ENCODE data around the gene CHMP1B. TPM values are rescaled to one million over a fixed set of nuclear protein-coding genes. Genes with fewer than 3 reads are reported as not detected.

Gene CHMP1B
- polyA plus RNA-seq, 1 donor from 2014 or later = 106 TPM

DNA sequence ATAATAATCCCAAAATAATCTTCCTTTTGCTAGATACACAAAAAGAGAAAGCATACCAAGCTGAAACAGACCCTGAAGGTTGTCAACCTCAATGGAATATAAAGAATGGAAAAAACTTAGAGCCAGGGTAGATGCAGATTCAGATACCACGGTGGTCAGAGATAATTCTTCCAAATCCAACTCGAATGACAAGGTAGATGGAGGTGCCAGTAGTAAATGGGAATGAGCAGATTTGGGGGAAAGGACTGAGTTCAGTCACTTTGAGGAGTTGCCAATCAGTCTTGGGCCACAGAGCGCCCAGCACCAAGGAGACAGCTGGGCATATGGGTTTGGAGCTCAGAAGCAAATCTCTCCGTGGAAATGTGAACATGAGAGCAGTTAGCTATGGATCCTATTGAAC lies 3.4 kb upstream of the CHMP1B start:
- Histone ChIP-seq H4K20me1 (ENCODE audit: insufficient read depth) (no peaks in the 10 kb centered on the region), H3K9me2 (ENCODE audit: insufficient read depth, low read length) (no peaks in the 10 kb centered on the region), H3K9me3 (ENCODE audit: low read length) (no peaks in the 10 kb centered on the region), H3K4me2 (ENCODE audit: low read length) (no peak overlapping the region), H3F3A (ENCODE audit: insufficient read depth, low read length, poor library complexity, severe bottlenecking) (no peaks in the 10 kb centered on the region), H3K36me3 (ENCODE audit: insufficient read depth, low read length) (no peaks in the 10 kb centered on the region), H3K27ac (ENCODE audit: low read length) (no peak overlapping the region), H2AFZ (ENCODE audit: low read depth, low read length) (no peak overlapping the region), H3K27me3 (ENCODE audit: insufficient read depth, low read depth, low read length) (no peaks in the 10 kb centered on the region), H3K4me3 (ENCODE audit: low read length) (no peak overlapping the region), H3K79me2 (replicated peaks; ENCODE audit: insufficient read depth, low read length) (peaks cover 15% of the 10 kb centered on the region), H3K9ac (ENCODE audit: low read length) (no peak overlapping the region)
- TF ChIP-seq MXI1 (conservative IDR thresholded peaks at IDR 0.05; ENCODE audit: poor library complexity, severe bottlenecking) = no peak
- TF ChIP-seq, protein P1, sequence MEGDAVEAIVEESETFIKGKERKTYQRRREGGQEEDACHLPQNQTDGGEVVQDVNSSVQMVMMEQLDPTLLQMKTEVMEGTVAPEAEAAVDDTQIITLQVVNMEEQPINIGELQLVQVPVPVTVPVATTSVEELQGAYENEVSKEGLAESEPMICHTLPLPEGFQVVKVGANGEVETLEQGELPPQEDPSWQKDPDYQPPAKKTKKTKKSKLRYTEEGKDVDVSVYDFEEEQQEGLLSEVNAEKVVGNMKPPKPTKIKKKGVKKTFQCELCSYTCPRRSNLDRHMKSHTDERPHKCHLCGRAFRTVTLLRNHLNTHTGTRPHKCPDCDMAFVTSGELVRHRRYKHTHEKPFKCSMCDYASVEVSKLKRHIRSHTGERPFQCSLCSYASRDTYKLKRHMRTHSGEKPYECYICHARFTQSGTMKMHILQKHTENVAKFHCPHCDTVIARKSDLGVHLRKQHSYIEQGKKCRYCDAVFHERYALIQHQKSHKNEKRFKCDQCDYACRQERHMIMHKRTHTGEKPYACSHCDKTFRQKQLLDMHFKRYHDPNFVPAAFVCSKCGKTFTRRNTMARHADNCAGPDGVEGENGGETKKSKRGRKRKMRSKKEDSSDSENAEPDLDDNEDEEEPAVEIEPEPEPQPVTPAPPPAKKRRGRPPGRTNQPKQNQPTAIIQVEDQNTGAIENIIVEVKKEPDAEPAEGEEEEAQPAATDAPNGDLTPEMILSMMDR (IDR thresholded peaks at IDR 0.05; ENCODE audit: poor library complexity, severe bottlenecking) = no peak
- no peak for TF ChIP-seq EZH2 (IDR thresholded peaks at IDR 0.05; ENCODE audit: borderline replicate concordance, insufficient read depth, low read length, poor library complexity, severe bottlenecking)
- no peak for TF ChIP-seq RAD21 (conservative IDR thresholded peaks at IDR 0.05)
- no peak for TF ChIP-seq SMC3 (conservative IDR thresholded peaks at IDR 0.05; ENCODE audit: poor library complexity)
- TF ChIP-seq, protein P2, sequence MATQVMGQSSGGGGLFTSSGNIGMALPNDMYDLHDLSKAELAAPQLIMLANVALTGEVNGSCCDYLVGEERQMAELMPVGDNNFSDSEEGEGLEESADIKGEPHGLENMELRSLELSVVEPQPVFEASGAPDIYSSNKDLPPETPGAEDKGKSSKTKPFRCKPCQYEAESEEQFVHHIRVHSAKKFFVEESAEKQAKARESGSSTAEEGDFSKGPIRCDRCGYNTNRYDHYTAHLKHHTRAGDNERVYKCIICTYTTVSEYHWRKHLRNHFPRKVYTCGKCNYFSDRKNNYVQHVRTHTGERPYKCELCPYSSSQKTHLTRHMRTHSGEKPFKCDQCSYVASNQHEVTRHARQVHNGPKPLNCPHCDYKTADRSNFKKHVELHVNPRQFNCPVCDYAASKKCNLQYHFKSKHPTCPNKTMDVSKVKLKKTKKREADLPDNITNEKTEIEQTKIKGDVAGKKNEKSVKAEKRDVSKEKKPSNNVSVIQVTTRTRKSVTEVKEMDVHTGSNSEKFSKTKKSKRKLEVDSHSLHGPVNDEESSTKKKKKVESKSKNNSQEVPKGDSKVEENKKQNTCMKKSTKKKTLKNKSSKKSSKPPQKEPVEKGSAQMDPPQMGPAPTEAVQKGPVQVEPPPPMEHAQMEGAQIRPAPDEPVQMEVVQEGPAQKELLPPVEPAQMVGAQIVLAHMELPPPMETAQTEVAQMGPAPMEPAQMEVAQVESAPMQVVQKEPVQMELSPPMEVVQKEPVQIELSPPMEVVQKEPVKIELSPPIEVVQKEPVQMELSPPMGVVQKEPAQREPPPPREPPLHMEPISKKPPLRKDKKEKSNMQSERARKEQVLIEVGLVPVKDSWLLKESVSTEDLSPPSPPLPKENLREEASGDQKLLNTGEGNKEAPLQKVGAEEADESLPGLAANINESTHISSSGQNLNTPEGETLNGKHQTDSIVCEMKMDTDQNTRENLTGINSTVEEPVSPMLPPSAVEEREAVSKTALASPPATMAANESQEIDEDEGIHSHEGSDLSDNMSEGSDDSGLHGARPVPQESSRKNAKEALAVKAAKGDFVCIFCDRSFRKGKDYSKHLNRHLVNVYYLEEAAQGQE (IDR thresholded peaks at IDR 0.05; ENCODE audit: borderline replicate concordance) = no peak
- TF ChIP-seq EP300 (conservative IDR thresholded peaks at IDR 0.05; ENCODE audit: poor library complexity, severe bottlenecking) = no peak
- no peak for TF ChIP-seq POLR2AphosphoS5 (IDR thresholded peaks at IDR 0.05)
- TF ChIP-seq TAF1 (IDR thresholded peaks at IDR 0.05; ENCODE audit: low read depth) = no peak

DNA sequence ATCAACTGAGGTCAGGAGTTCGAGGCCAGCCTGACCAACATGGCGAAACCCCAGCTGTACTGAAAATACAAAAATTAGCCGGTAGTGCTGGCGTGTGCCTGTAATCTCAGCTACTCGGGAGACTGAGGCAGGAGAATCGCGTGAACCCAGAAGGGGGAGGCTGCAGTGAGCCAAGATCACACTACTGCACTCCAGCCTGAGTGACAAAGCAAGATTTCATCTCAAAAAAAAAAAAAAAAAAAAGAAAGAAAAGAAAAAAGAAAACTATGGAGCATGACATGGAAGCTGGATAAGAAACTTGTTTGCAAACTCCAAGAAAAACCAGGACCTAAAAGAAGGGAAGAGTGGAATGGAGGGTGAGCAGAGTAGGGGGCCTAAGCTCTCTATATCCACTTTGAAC lies 1.9 kb upstream of the CHMP1B start:
- no peak overlapping the region for H3K9ac ChIP-seq (ENCODE audit: low read length)
- H3K4me3 ChIP-seq (ENCODE audit: low read length) = no peak overlapping the region
- no peaks in the 10 kb centered on the region for H3K36me3 ChIP-seq (ENCODE audit: insufficient read depth, low read length)
- peaks cover 24% of the 10 kb centered on the region for H3K79me2 ChIP-seq (replicated peaks; ENCODE audit: insufficient read depth, low read length)
- H2AFZ ChIP-seq (ENCODE audit: low read depth, low read length) = no peak overlapping the region
- H3K27me3 ChIP-seq (ENCODE audit: insufficient read depth, low read depth, low read length) = no peaks in the 10 kb centered on the region
- H3K9me3 ChIP-seq (ENCODE audit: low read length) = no peaks in the 10 kb centered on the region
- TF ChIP-seq TAF1 (IDR thresholded peaks at IDR 0.05; ENCODE audit: low read depth) (no peak), POLR2AphosphoS5 (IDR thresholded peaks at IDR 0.05) (no peak)
- no peak overlapping the region for H3K4me2 ChIP-seq (ENCODE audit: low read length)
- no peaks in the 10 kb centered on the region for H3F3A ChIP-seq (ENCODE audit: insufficient read depth, low read length, poor library complexity, severe bottlenecking)
- H4K20me1 ChIP-seq (ENCODE audit: insufficient read depth) = no peaks in the 10 kb centered on the region
- H3K27ac ChIP-seq (ENCODE audit: low read length) = no peak overlapping the region
- no peaks in the 10 kb centered on the region for H3K9me2 ChIP-seq (ENCODE audit: insufficient read depth, low read length)
